Ishikawa (cell line): ENCODE data around the gene ATP1A1.

Source experiments
- ZBTB7A ChIP-seq: IDR thresholded peaks from 2 replicates; pipeline ENCODE4 v1.6.1; 2012; ENCODE audit warnings: low read depth
- TF ChIP-seq, protein P1 (sequence below): IDR thresholded peaks from 2 replicates; pipeline ENCODE4 v1.6.1; 2012

DNA sequence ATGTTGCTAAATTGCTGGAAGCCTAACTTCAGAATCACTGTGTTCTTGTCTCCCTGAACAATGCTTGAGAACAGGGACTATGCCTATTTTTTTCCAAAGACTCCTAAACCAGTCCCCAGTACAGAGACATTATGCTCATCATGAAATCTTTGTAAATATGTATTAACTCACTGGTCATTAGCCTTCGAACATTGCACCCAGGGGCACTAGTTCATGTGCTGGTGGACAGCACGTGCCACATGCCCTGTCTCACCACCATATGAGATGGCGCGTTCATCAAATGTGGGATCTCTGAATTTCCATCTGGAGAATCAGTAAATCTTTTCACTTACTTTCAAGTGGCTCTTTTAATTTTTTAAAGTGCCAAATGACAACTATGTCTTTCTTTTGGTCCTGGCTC is 11.0 kb upstream of the ATP1A1 start:
- no peak for TF ChIP-seq ZBTB7A
- TF ChIP-seq, protein P1, sequence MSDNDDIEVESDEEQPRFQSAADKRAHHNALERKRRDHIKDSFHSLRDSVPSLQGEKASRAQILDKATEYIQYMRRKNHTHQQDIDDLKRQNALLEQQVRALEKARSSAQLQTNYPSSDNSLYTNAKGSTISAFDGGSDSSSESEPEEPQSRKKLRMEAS: no peak
